Keratinocyte (primary cell): Measurements from ENCODE around the gene PAX5. TPM values are rescaled to one million over a fixed set of nuclear protein-coding genes. Genes with fewer than 3 reads are reported as not detected.

Experiments
- DNase-seq: peaks from one replicate; pipeline ENCODE4 v3.0.0-alpha.2; 2011; ENCODE audit warnings: low read depth, missing footprints, low spot score
- FAIRE-seq: peaks from 2 replicates; lab custom pipeline; 2011; peaks lifted over from hg19 to GRCh38; lab: Jason Lieb, UNC
- H2AFZ ChIP-seq: 2 replicates; pipeline ENCODE4 v1.6.0; 2012; ENCODE audit warnings: low read length, control low read depth, inconsistent platforms; ENCODE audit not compliant: control insufficient read depth
- H3K27ac ChIP-seq: 2 replicates; pipeline ENCODE4 v1.5.1; 2011; ENCODE audit warnings: low read length; ENCODE audit not compliant: control insufficient read depth, insufficient read depth
- H3K27me3 ChIP-seq: 3 replicates; pipeline ENCODE4 v1.6.0; 2011; ENCODE audit warnings: low read length; ENCODE audit not compliant: control insufficient read depth, insufficient read depth; ENCODE audit errors: extremely low read depth
- H3K36me3 ChIP-seq, 2 experiments: 2 replicates in 1 of 2; 3 replicates in 1 of 2; pipeline ENCODE4 v1.5.1; 2011; ENCODE audit warnings: low read length in 2 of 2, mild to moderate bottlenecking in 1 of 2; ENCODE audit not compliant: control insufficient read depth in 2 of 2, insufficient read depth in 2 of 2; ENCODE audit errors: extremely low read depth in 1 of 2
- H3K4me1 ChIP-seq: 3 replicates; pipeline ENCODE4 v1.5.1; 2011; ENCODE audit warnings: low read length; ENCODE audit not compliant: control insufficient read depth, insufficient read depth; ENCODE audit errors: extremely low read depth
- H3K4me2 ChIP-seq: 3 replicates; pipeline ENCODE4 v1.6.0; 2011; ENCODE audit warnings: low read depth, low read length; ENCODE audit not compliant: control insufficient read depth, insufficient read depth; ENCODE audit errors: extremely low read depth
- H3K4me3 ChIP-seq, 3 experiments: fragments of 200-600 bp in 1 of 3; sonication (generic) in 1 of 3; 2 replicates in 2 of 3; 3 replicates in 1 of 3; pipeline ENCODE4 v1.5.1; 2011 to 2016; ENCODE audit warnings: low read length in 3 of 3, mild to moderate bottlenecking in 3 of 3, control low read depth in 2 of 3, inconsistent platforms in 1 of 3, low read depth in 1 of 3, mixed read lengths in 1 of 3, mixed run types in 1 of 3, moderate library complexity in 1 of 3; ENCODE audit not compliant: control insufficient read depth in 2 of 3, insufficient read depth in 2 of 3; ENCODE audit errors: extremely low read depth in 1 of 3
- H3K79me2 ChIP-seq: 2 replicates; pipeline ENCODE4 v1.6.0; 2012; ENCODE audit warnings: low read length; ENCODE audit not compliant: control insufficient read depth, insufficient read depth
- H3K9ac ChIP-seq: 3 replicates; pipeline ENCODE4 v1.6.0; 2011; ENCODE audit warnings: low read length; ENCODE audit not compliant: control insufficient read depth, insufficient read depth; ENCODE audit errors: extremely low read depth
- H3K9me1 ChIP-seq: 3 replicates; pipeline ENCODE4 v1.6.0; 2011; ENCODE audit warnings: low read length; ENCODE audit not compliant: control insufficient read depth, insufficient read depth; ENCODE audit errors: extremely low read depth
- H3K9me3 ChIP-seq: 2 replicates; pipeline ENCODE4 v1.5.1; 2012; ENCODE audit warnings: low read depth, low read length; ENCODE audit not compliant: control insufficient read depth
- H4K20me1 ChIP-seq: 3 replicates; pipeline ENCODE4 v1.6.0; 2011; ENCODE audit warnings: low read length; ENCODE audit not compliant: control insufficient read depth, insufficient read depth; ENCODE audit errors: extremely low read depth
- EZH2 ChIP-seq: IDR thresholded peaks from one replicate; pipeline ENCODE4 v1.6.1; 2012; ENCODE audit warnings: inconsistent platforms, mild to moderate bottlenecking, low read length, moderate library complexity
- dilution Hi-C: fragments of 300-500 bp; cut with MboI; formaldehyde crosslinking; loops from one replicate; pipeline ENCODE4 v1.7.0; 2020; ENCODE audit warnings: low sequenced_read_pairs; ENCODE audit not compliant: extremely low pct_ligation_motif_present
- polyA plus RNA-seq, 5 experiments: library from polyadenylated mRNA; depleted of rRNA in 3 of 5; stranded (reverse) in 3 of 5; stranded (forward) in 1 of 5; unstranded in 1 of 5; fragments of >200 nt; gene quantifications; 1 replicate in 1 of 5; 2 replicates in 3 of 5; 3 replicates in 1 of 5; pipeline versions ENCODE4 v1.2.1 to v1.2.3, GENCODE V29; 2011 to 2012; ENCODE audit warnings: missing spikeins in 2 of 5, low read depth in 1 of 5, low replicate concordance in 1 of 5
- TF ChIP-seq, protein P1 (sequence below), 3 experiments: IDR thresholded peaks in 1 of 3; conservative IDR thresholded peaks in 1 of 3; optimal IDR thresholded peaks in 1 of 3; 2 replicates in 2 of 3; 3 replicates in 1 of 3; pipeline versions ENCODE3 to v1.5.1; 2011; ENCODE audit warnings: low read length in 3 of 3, mild to moderate bottlenecking in 3 of 3, moderate library complexity in 2 of 3, control low read depth in 1 of 3, inconsistent platforms in 1 of 3; ENCODE audit not compliant: insufficient read depth in 2 of 3; ENCODE audit errors: extremely low read depth in 1 of 3

The PAX5 gene
- polyA plus RNA-seq, 1 donor (not counting 4 experiments of a cell fraction or from before 2014, with no cell fraction given), result not detected

GRCh38 chr9:36891341-36891811 lies 142.7 kb downstream of the PAX5 start:
- H3K27ac ChIP-seq, result no peak overlapping the region
- H3K9me3 ChIP-seq, result no peaks in the 10 kb centered on the region
- peaks cover 17% of the 10 kb centered on the region for H3K27me3 ChIP-seq
- dilution Hi-C loops, result no loop called here
- H3K79me2 ChIP-seq, result no peaks in the 10 kb centered on the region
- H3K4me2 ChIP-seq, result no peak overlapping the region
- FAIRE-seq (no peak), DNase-seq (no peak)
- no peak overlapping the region for H2AFZ ChIP-seq
- no peak for TF ChIP-seq EZH2
- TF ChIP-seq, protein P1, sequence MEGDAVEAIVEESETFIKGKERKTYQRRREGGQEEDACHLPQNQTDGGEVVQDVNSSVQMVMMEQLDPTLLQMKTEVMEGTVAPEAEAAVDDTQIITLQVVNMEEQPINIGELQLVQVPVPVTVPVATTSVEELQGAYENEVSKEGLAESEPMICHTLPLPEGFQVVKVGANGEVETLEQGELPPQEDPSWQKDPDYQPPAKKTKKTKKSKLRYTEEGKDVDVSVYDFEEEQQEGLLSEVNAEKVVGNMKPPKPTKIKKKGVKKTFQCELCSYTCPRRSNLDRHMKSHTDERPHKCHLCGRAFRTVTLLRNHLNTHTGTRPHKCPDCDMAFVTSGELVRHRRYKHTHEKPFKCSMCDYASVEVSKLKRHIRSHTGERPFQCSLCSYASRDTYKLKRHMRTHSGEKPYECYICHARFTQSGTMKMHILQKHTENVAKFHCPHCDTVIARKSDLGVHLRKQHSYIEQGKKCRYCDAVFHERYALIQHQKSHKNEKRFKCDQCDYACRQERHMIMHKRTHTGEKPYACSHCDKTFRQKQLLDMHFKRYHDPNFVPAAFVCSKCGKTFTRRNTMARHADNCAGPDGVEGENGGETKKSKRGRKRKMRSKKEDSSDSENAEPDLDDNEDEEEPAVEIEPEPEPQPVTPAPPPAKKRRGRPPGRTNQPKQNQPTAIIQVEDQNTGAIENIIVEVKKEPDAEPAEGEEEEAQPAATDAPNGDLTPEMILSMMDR (optimal IDR thresholded peaks at IDR 0.05 in 1 of 3, IDR thresholded peaks at IDR 0.05 in 1 of 3, conservative IDR thresholded peaks at IDR 0.05 in 1 of 3; ENCODE audit: extremely low read depth in 1 of 3, insufficient read depth in 2 of 3, low read length in 3 of 3), result no peak
- no peaks in the 10 kb centered on the region for H3K9me1 ChIP-seq
- no peaks in the 10 kb centered on the region for H3K36me3 ChIP-seq
- no peak overlapping the region for H3K4me3 ChIP-seq
- no peaks in the 10 kb centered on the region for H4K20me1 ChIP-seq
- no peak overlapping the region for H3K9ac ChIP-seq
- no peaks in the 10 kb centered on the region for H3K4me1 ChIP-seq

DNA sequence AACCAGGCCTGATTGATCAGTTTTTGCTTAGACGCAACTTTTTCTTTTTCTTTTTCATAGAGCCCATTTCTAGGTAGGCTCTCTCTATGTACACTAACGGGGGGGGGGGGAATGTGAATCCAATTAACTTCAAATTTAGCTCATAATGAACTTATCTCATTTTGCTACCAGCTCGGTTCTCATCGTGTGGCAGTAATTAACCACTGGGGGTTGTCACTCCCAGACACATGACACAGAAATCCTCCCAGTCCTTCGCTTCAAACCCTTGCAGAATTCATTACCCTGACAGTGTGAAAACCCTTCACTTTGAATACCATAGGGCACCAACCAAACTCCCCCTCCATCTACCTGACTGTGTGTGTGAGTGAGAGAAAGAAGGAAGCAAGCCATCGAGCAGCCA lies 144.2 kb downstream of the PAX5 start:
- Histone ChIP-seq H3K9ac (no peak overlapping the region), H3K79me2 (no peaks in the 10 kb centered on the region), H3K36me3 (no peaks in the 10 kb centered on the region), H3K27ac (no peak overlapping the region), H4K20me1 (no peaks in the 10 kb centered on the region), H3K27me3 (peaks cover 13% of the 10 kb centered on the region), H3K9me1 (no peaks in the 10 kb centered on the region), H2AFZ (no peak overlapping the region), H3K4me1 (no peaks in the 10 kb centered on the region), H3K4me3 (no peak overlapping the region), H3K9me3 (no peaks in the 10 kb centered on the region), H3K4me2 (no peak overlapping the region)
- no peak for FAIRE-seq
- DNase-seq, result no peak
- dilution Hi-C loops, result no loop called here
- TF ChIP-seq, protein P1 (optimal IDR thresholded peaks at IDR 0.05 in 1 of 3, IDR thresholded peaks at IDR 0.05 in 1 of 3, conservative IDR thresholded peaks at IDR 0.05 in 1 of 3; ENCODE audit: extremely low read depth in 1 of 3, insufficient read depth in 2 of 3, low read length in 3 of 3), result no peak
- TF ChIP-seq EZH2, result no peak
